GM18858 (cell line): ENCODE measurements around the gene KLHL8.
A peak's percentile ranks its signal among the peaks of the same experiment; 100 is the strongest.
"Not testable (repeated sequence)": the region's sequence is repeated elsewhere in the genome, so short reads cannot be mapped to it uniquely, and the experiment has no call there.

Experiments
- ATAC-seq: cut with Tn5 transposase; IDR thresholded peaks from one replicate; pipeline ENCODE4 v1.9.1; 2021; ENCODE audit not compliant: unreplicated experiment

The KLHL8 gene

GRCh38 chr4:87180767-87181166, 39.7 kb downstream of the KLHL8 start:
- ATAC-seq: no peak

DNA sequence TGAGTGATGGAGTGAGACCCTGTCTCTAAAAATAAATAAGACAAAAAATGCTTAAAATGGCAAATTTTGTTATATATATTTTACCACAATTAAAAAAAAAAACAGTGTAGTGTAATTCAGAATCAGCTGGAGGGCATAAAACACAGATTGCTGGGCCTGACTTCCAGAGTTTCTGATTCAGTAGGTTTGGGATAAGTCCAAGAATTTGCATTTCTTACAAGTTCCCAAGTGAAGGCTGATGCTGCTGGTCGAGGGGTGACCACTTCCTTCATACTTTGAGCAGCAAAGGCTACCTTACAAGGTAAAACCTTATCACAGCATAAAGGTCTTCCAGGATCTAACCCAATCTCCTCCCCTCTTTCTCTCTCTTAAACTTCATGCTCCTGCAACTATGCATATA, 40.7 kb downstream of the KLHL8 start:
- ATAC-seq: no peak

GRCh38 chr4:87174672-87175071, 45.7 kb downstream of the KLHL8 start:
- no peak for ATAC-seq

- ATAC-seq: no peak
Observed at GRCh38 chr4:87171944-87172343, 48.5 kb downstream of the KLHL8 start.

DNA sequence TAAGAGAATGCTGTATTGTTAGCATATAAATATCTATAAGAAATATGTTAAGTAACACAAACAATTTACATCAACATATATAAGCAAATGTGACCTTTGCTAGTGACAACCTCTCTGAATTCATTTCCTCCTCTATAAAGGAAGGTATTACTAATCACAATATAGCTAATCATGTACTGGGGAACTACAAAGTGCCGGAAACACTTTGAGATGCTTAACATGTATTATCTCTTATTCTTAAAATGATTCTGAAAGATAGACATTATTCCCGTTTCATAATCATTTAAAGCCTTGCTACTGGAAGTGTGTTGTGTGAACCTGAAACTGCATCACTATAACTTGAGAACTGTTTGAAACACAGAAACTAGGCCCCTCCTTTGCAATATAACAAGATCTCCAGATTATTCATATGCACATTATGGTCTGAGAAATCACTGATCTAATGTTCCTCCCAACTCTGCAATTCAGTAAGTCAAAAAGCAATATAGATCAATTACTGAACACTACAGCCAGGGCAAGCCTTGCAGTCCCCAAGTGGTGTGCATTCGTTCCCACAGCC, 54.0 kb downstream of the KLHL8 start:
- no peak for ATAC-seq

GRCh38 chr4:87165892-87166291, 54.5 kb downstream of the KLHL8 start:
- no peak for ATAC-seq

- no peak for ATAC-seq
Observed at GRCh38 chr4:87153078-87153870, 67.1 kb downstream of the KLHL8 start.

- no peak for ATAC-seq
Observed at GRCh38 chr4:87152310-87153041, 67.9 kb downstream of the KLHL8 start.

DNA sequence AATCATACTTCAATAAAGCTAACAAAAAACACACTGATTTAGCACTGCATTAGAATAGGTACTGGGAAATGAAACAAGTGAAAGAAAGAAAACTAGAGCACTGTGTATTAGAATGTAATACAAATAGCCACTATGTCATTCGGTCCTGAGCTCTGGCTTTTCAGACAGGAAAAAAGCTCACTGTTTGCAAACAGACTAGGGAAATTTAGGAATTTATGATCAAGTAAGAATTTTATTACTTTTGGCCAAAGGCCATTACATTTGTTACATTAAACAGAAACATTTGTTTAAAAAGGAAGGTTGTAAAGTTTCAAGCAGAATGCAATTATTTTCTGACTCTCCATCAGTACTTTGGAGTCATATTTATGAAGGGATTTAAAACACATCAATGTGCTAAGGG, 68.7 kb downstream of the KLHL8 start:
- no peak for ATAC-seq

- peak; percentile 67 for ATAC-seq
Observed at GRCh38 chr4:87150498-87151261, 69.7 kb downstream of the KLHL8 start.

DNA sequence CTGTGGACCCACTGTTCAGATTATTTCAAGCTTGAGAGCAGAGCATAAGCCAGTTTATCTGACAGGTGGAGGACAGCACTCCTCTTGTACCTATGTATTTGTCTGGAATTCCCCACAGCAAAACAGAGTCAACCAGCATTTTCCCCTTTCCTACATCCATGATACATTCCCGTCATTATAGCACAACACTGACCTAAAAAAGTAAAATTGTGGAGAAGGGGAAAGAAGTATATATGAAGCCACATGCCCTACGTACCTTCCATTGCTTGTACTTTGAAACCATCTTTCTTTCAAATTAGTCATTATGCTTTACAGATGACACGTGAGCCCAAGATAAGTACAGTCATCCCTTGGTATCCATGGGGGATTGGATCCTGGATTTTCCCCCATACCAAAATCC, 73.3 kb downstream of the KLHL8 start:
- ATAC-seq: no peak

GRCh38 chr4:87145934-87146333, 74.5 kb downstream of the KLHL8 start:
- ATAC-seq: not testable (repeated sequence)

DNA sequence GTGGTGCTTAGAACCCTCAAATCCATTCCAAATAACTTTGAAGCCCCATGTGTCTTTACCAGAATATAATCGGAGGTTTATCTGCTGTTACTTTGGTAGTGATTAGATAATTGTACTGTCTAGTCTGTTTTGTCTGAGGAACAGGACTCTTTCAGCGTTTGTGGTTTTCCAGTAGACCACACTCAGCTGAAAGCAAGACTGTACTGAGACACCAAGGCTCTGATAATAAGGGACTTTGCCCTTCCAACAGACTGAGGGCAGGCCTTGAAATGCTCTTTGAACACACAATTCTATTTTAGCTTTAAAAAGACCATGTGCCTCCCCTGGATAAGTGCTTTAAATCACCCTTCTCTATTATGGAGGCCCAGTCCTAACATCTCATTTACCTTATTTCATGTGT, 76.1 kb downstream of the KLHL8 start:
- no peak for ATAC-seq

DNA sequence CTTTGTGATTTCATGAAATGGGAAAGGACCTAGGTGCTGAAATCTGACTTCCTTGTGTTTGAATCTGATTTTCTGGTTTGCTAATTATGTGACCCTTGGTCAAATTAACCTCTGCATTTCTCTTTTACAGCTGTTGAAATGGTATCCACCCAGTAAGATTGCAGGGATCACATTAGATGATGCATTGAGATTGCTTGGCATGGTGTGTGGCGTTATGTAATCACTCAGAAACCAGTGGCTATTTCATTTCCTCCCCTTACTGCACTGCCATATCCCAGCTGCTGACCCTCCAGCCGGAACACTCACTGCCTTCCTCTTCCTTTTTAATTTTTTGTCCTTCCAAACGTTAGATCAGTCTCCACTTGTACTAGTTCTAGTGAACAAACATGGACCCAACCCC, 79.0 kb downstream of the KLHL8 start:
- ATAC-seq: no peak

DNA sequence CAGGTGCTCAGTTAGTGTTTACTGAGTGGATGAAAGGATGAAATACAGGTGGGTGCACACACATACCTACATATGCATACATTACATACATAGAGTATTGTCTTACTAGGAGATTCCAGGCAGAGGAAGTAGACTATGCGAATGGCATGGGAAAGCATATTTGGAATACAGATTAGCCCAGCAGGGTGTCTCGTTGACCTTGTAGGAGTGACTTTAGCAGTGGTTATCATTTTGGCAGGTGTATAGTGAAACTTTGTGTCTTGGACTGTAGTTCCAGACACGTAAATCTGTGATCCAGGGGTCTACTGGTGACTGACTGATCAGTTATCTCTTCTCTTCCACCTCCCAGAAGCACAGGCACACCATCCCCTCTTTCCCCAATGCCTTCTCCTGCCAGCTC, 86.3 kb downstream of the KLHL8 start:
- ATAC-seq: no peak

GRCh38 chr4:87133183-87133582, 87.2 kb downstream of the KLHL8 start:
- no peak for ATAC-seq

- ATAC-seq: no peak
Observed at GRCh38 chr4:87132035-87132434, 88.4 kb downstream of the KLHL8 start.

GRCh38 chr4:87130985-87131703, 89.3 kb downstream of the KLHL8 start:
- ATAC-seq: no peak

GRCh38 chr4:87129681-87130080, 90.7 kb downstream of the KLHL8 start:
- no peak for ATAC-seq

GRCh38 chr4:87128006-87128705, 92.3 kb downstream of the KLHL8 start:
- no peak for ATAC-seq
